ENCODE measurements around the gene AUNIP. TPM values are rescaled to one million over a fixed set of nuclear protein-coding genes. Genes with fewer than 3 reads are reported as not detected.
A peak's percentile ranks its signal among the peaks of the same experiment; 100 is the strongest.

AUNIP gene
- total RNA-seq, 1 experiment from 2014 or later, result 22.2 TPM

- Histone ChIP-seq H3K79me2 (ENCODE audit: insufficient read depth, low read length) (peaks cover 19% of the 10 kb centered on the region; the same call in 1 of the 2 replicates), H3K79me1 (ENCODE audit: insufficient read depth, low read depth, low read length, poor library complexity, severe bottlenecking) (peaks cover 3% of the 10 kb centered on the region), H2AK5ac (ENCODE audit: insufficient read length, low read length) (no peak overlapping the region), H4K5ac (ENCODE audit: insufficient read length, low read depth, low read length) (peak overlapping the region; percentile 13), H3K27ac (ENCODE audit: insufficient read length, low read depth, low read length) (no peak overlapping the region), H3T11ph (ENCODE audit: low read length) (no peak overlapping the region), H2BK15ac (ENCODE audit: low read depth, low read length) (no peak overlapping the region), H2BK120ac (ENCODE audit: low read depth, low read length, poor library complexity, severe bottlenecking) (no peak overlapping the region), H2BK20ac (ENCODE audit: low read depth, low read length, poor library complexity, severe bottlenecking) (no peak overlapping the region), H3K23me2 (ENCODE audit: insufficient read length, low read depth, low read length, poor library complexity, severe bottlenecking) (peaks cover 4% of the 10 kb centered on the region), H3K18ac (ENCODE audit: insufficient read length, low read depth, low read length) (peak overlapping the region; percentile 9), H2BK5ac (ENCODE audit: insufficient read length, low read length) (no peak overlapping the region), H4K20me1 (ENCODE audit: control insufficient read depth, insufficient read depth, insufficient read length) (no peaks in the 10 kb centered on the region), H3K9ac (ENCODE audit: extremely low read depth, insufficient read length, low read length) (peak overlapping the region; percentile 43), H3K27me3 (ENCODE audit: insufficient read depth, low read length) (no peaks in the 10 kb centered on the region), H2AFZ (ENCODE audit: low read length) (peak overlapping the region; percentile 53), H4K91ac (ENCODE audit: insufficient read length, low read depth, low read length) (no peak overlapping the region), H2BK12ac (ENCODE audit: insufficient read length, low read depth, low read length) (no peak overlapping the region), H3K4ac (ENCODE audit: low read depth, low read length) (no peak overlapping the region), H3K9me3 (ENCODE audit: control insufficient read depth, low read depth, low read length) (no peaks in the 10 kb centered on the region), H3K14ac (ENCODE audit: insufficient read depth, low read length) (peak overlapping the region; percentile 55), H3K23ac (ENCODE audit: insufficient read length, low read depth, low read length) (no peak overlapping the region), H3K4me1 (ENCODE audit: insufficient read depth, low read length) (no peaks in the 10 kb centered on the region), H3K4me2 (ENCODE audit: insufficient read depth, insufficient read length, low read length) (peak overlapping the region; percentile 48), H4K8ac (replicated peaks; ENCODE audit: insufficient read length, low read depth, low read length) (no peak overlapping the region), H3K56ac (ENCODE audit: insufficient read length, low read depth, low read length) (no peak overlapping the region)
- DNase-seq, result peak; percentile 56
- Mint-ChIP-seq H3K9me3 (peaks cover 0 to 2% of the 10 kb centered on the region in 2 experiments; a peak in 2 of 5 replicates), H3K27ac (peak overlapping the region in 2 of 3 experiments; percentile 97 to 98; a peak in 5 of 7 replicates), H3K4me1 (peaks cover 29 to 33% of the 10 kb centered on the region in 2 experiments), H3K36me3 (ENCODE audit: insufficient read depth in 1 of 3, low read depth in 3 of 3) (peaks cover 14 to 31% (median 23%) of the 10 kb centered on the region in 3 experiments), H3K4me3 (peak overlapping the region; percentile 86 to 92), H3K27me3 (ENCODE audit: low read depth) (peaks cover 19% of the 10 kb centered on the region)
- no peak for TF ChIP-seq CTCF (conservative IDR thresholded peaks at IDR 0.05)
- WGBS (ENCODE audit: extremely low coverage, insufficient read length, low lambda C conversion rate), result no CpG with 5 or more reads among the region's 34 CpGs
Measured at GRCh38 chr1:25906644-25907300, 47.5 kb upstream of the AUNIP start.

Measured in H9 (cell line).